Measurements from ENCODE around the gene SF3B4. TPM values are rescaled to one million over a fixed set of nuclear protein-coding genes. Genes with fewer than 3 reads are reported as not detected.

Gene SF3B4
- total RNA-seq, 1 donor: 13.4 TPM

Other genes starting within 250 kb of the SF3B4 start
- 0.59 TPM in 1 of 2 replicates, not detected in the other for gene FCGR1A, start 145.1 kb downstream of the SF3B4 start, total RNA-seq
- 6.9 and 7.7 TPM in 2 replicates for gene BOLA1, start 28.2 kb downstream of the SF3B4 start, total RNA-seq
- gene SV2A, start 10.0 kb downstream of the SF3B4 start, total RNA-seq: 20.3 and 23.2 TPM in 2 replicates
- 7.2 and 13.3 TPM in 2 replicates for gene MTMR11, start 9.1 kb upstream of the SF3B4 start, total RNA-seq
- gene OTUD7B, start 82.9 kb upstream of the SF3B4 start, total RNA-seq: 18.3 and 18.5 TPM in 2 replicates
- 36.9 and 42.1 TPM in 2 replicates for gene VPS45, start 140.0 kb upstream of the SF3B4 start, total RNA-seq
- gene PLEKHO1, start 222.1 kb upstream of the SF3B4 start, total RNA-seq: 74.2 and 80.2 TPM in 2 replicates